ENCODE measurements around the gene RASSF7. TPM values are rescaled to one million over a fixed set of nuclear protein-coding genes. Genes with fewer than 3 reads are reported as not detected.

The RASSF7 gene
- total RNA-seq, 2 experiments from 2014 or later: 19.8 to 21.2 TPM

GRCh38 chr11:545171-545570 lies 15.6 kb upstream of the RASSF7 start:
- POLR2A ChIA-PET: no interaction called here
- CTCF ChIA-PET: interaction anchor here (1.5 to 1.6 kb wide), 2 partner anchors 9 to 11 kb away, joined by 3 to 4 read pairs; no protein-coding TSS in a partner anchor

GRCh38 chr11:548700-549603 lies 11.8 kb upstream of the RASSF7 start:
- POLR2A ChIA-PET: interaction anchor here (0.9 kb wide), 1 partner anchor 15 kb away, joined by 3 read pairs; no protein-coding TSS in a partner anchor
- CTCF ChIA-PET: no interaction called here

- POLR2A ChIA-PET: interaction anchor here (0.9 kb wide), 1 partner anchor 15 kb away, joined by 3 read pairs; the partner anchor contains the start of gene HRAS
- CTCF ChIA-PET: interaction anchor here (1.0 kb wide), 1 partner anchor 31 kb away, joined by 3 read pairs; no protein-coding TSS in a partner anchor
Measured at GRCh38 chr11:550021-550745, 10.6 kb upstream of the RASSF7 start.

- POLR2A ChIA-PET: interaction anchor here (0.9 kb wide), 1 partner anchor 15 kb away, joined by 3 read pairs; the partner anchor contains the start of gene HRAS
- CTCF ChIA-PET: interaction anchor here (0.6 to 1.0 kb wide), 2 partner anchors 32 to 217 kb away, joined by 3 read pairs; no protein-coding TSS in a partner anchor
Measured at GRCh38 chr11:550746-551085, 10.1 kb upstream of the RASSF7 start.

- ChIA-PET POLR2A (interaction anchor here (0.9 kb wide), 1 partner anchor 16 kb away, joined by 3 read pairs; the partner anchor contains the start of gene HRAS), CTCF (interaction anchor here (0.6 to 1.0 kb wide), 2 partner anchors 32 to 217 kb away, joined by 3 read pairs; no protein-coding TSS in a partner anchor)
Measured at GRCh38 chr11:551131-551530, 9.6 kb upstream of the RASSF7 start.

GRCh38 chr11:551596-551995 lies 9.2 kb upstream of the RASSF7 start:
- ChIA-PET CTCF (interaction anchor here (1.0 to 6.5 kb wide), 2 partner anchors 32 to 172 kb away, joined by 3 to 59 read pairs; no protein-coding TSS in a partner anchor), POLR2A (no interaction called here)

- CTCF ChIA-PET: interaction anchor here (2.8 to 6.5 kb wide), 2 partner anchors 35 to 170 kb away, joined by 12 to 59 read pairs; no protein-coding TSS in a partner anchor
- POLR2A ChIA-PET: no interaction called here
Measured at GRCh38 chr11:553083-553987, 7.4 kb upstream of the RASSF7 start.

GRCh38 chr11:553988-554340 lies 6.8 kb upstream of the RASSF7 start:
- POLR2A ChIA-PET: interaction anchor here (1.4 to 1.5 kb wide), 2 partner anchors 14 to 22 kb away, joined by 4 to 5 read pairs; partner anchors contain the start of gene PHRF1
- CTCF ChIA-PET: interaction anchor here (0.9 to 6.5 kb wide), 7 partner anchors 9 to 174 kb away, joined by 4 to 59 read pairs (median 5); partner anchors contain the start of gene PHRF1

GRCh38 chr11:554428-555226 lies 6.1 kb upstream of the RASSF7 start:
- ChIA-PET POLR2A (interaction anchor here (0.9 to 1.5 kb wide), 3 partner anchors 9 to 21 kb away, joined by 4 to 5 read pairs (median 4); partner anchors contain the start of gene PHRF1), CTCF (interaction anchor here (0.6 to 6.5 kb wide), 13 partner anchors 9 to 175 kb away, joined by 3 to 59 read pairs (median 4); partner anchors contain the start of gene PHRF1)

- ChIA-PET POLR2A (interaction anchor here (0.9 to 1.5 kb wide), 3 partner anchors 9 to 21 kb away, joined by 4 to 5 read pairs (median 4); partner anchors contain the start of gene PHRF1), CTCF (interaction anchor here (0.8 to 6.5 kb wide), 11 partner anchors 13 to 173 kb away, joined by 3 to 59 read pairs (median 4); partner anchors contain the start of gene PHRF1)
Measured at GRCh38 chr11:555227-555779, 5.5 kb upstream of the RASSF7 start.

GRCh38 chr11:555780-556661 lies 4.7 kb upstream of the RASSF7 start:
- CTCF ChIA-PET: interaction anchor here (0.5 to 6.5 kb wide), 9 partner anchors 11 to 168 kb away, joined by 3 to 59 read pairs (median 4); no protein-coding TSS in a partner anchor
- POLR2A ChIA-PET: interaction anchor here (0.9 to 1.1 kb wide), 3 partner anchors 8 to 20 kb away, joined by 3 to 4 read pairs (median 3); no protein-coding TSS in a partner anchor

- CTCF ChIA-PET: interaction anchor here (0.5 to 6.5 kb wide), 6 partner anchors 11 to 167 kb away, joined by 3 to 59 read pairs (median 4); no protein-coding TSS in a partner anchor
- POLR2A ChIA-PET: interaction anchor here (1.1 kb wide), 2 partner anchors 12 to 21 kb away, joined by 3 read pairs; no protein-coding TSS in a partner anchor
Measured at GRCh38 chr11:556662-557256, 4.0 kb upstream of the RASSF7 start.

GRCh38 chr11:557328-558132 lies 3.2 kb upstream of the RASSF7 start:
- POLR2A ChIA-PET: interaction anchor here (1.1 kb wide), 1 partner anchor 22 kb away, joined by 3 read pairs; no protein-coding TSS in a partner anchor
- CTCF ChIA-PET: interaction anchor here (6.5 kb wide), 1 partner anchor 166 kb away, joined by 59 read pairs; no protein-coding TSS in a partner anchor

GRCh38 chr11:558503-558902 lies 2.3 kb upstream of the RASSF7 start:
- ChIA-PET CTCF (interaction anchor here (1.0 kb wide), 1 partner anchor 18 kb away, joined by 3 read pairs; the partner anchor contains the start of gene PHRF1), POLR2A (no interaction called here)

Measured in activated CD8-positive, alpha-beta memory T cell treated with anti-CD3 and anti-CD28 coated beads for 36 hours (primary cell).